ENCODE measurements around the gene CHMP4B.

Gene CHMP4B

DNA sequence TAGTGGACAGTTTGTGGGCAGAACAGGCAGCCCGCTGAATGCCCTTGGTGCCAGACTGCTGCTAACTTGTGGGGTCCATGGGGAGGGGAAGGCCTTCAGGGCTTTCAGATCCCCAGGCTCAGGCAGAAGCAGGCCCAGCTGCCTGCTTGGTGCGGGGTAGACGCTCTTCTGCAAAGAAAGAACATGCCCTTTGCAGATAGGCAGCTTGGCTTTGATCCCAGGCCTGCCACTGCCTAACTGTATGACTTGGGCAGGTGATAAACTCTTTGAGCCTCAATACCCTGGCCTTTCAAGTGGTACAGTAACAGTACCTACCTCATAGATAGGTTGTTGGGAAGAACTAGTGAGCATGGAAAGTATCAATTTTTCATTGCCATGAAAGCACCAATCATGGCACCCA lies 28.4 kb downstream of the CHMP4B start:
- no peak for DNase-seq (ENCODE audit: low read depth in 2 of 2)

DNA sequence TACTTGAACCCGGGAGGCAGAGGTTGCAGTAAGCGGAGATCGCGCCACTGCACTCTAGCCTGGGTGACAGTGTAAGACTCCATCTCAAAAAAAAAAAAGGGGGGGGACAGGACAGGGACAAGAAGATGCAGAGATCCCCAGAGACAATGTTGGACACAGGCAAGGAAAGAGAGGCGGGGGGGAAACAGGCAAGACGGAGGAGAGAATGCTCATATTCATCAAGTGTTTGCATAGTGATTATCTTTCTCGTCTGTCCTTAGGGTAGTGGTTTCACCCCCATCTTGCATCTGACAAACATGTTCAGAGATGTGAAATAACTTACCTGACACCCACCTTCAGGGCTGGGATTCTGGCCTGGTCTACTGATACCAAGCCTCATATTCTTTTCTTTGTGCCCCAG lies 29.0 kb downstream of the CHMP4B start:
- DNase-seq (ENCODE audit: low read depth in 2 of 2) = no peak

DNA sequence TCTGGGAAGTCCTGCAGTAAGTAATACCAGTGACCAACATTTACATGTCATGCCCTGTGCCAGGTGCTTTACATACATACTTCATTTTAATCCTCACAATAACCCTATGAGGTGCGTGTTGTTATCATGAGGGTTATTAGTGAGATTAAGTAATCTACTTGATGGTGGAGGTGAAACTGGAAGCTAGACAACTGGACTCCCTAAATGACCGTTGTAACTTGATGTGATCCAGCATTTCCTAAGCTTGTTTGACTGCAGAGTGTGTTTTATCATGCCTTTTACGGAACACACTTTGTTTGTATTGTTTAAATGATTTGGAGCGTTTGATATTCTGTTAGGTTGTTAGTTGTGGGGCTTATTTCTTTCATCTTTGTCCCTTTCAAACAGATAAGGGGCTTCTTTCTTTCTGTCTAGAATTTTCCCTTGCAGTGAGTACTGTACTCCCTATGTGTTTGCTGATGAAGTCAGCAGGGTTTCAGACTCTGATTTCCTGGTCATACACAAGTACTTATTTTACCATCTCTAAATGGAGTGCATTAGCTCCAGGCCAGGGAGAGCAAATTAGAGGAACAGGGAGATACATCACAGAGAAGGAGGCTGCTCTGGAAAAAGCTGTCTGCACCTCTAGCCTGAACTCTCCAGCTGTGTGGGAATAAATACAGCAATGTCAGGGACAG lies 29.7 kb downstream of the CHMP4B start:
- DNase-seq (ENCODE audit: low read depth in 2 of 2) = no peak

DNA sequence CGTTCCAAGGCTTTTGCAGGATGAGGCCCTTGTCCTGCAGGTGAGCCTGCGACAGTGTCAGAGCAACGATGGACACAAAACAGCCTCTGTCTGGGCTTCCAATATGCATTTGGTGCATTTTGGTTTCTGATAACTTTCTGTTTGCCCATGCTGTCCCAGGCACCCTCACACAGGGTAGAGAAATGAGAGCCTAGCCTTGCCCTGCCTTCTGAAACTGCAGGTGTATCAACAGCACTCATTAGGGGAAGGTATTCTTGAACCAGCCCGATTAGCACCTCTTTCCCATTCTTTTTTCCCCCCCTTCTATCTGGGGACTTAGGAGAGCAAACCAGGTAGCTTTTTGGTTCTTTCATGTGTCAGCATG lies 30.3 kb downstream of the CHMP4B start:
- DNase-seq (ENCODE audit: low read depth in 2 of 2) = no peak

DNA sequence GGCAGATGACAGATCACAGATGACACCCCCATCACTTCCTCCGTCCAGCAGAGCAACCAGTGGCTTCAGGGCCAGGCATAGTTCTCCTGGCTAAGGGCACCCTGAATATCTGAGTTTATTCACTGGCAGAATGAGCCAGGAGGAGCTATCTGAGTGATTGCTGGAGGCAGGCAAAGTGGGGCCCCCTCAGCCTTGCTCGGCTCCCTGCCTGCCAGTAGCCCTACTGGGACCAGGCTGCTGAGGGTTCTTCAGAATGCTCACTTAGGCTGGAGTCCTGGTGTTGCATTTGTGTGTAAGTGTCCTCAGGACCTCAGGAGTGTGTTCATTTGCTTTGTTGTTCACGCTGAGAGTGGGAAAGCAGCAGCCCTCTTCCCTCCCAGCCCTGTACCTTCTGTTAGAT lies 31.2 kb downstream of the CHMP4B start:
- DNase-seq (ENCODE audit: low read depth in 2 of 2) = no peak

DNA sequence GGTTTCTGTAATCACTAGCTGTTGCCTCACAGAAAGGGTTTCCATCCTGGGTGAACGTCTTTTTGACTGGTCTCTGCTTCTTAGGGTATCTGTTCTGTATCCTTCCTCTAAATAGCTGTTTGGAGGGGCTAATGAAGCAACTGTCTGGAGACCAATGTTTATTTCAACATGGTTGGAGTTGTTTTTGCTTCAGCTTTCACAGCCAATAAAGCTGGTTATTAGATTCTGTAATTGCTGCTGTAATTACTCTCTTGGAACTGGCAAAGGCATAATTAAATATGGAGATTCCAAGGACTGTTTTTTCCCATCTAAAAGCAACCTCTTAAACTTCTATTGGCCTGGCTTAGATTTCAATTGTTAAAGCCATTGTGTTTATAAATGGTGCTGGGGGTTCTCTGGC lies 31.9 kb downstream of the CHMP4B start:
- no peak for DNase-seq (ENCODE audit: low read depth in 2 of 2)

DNA sequence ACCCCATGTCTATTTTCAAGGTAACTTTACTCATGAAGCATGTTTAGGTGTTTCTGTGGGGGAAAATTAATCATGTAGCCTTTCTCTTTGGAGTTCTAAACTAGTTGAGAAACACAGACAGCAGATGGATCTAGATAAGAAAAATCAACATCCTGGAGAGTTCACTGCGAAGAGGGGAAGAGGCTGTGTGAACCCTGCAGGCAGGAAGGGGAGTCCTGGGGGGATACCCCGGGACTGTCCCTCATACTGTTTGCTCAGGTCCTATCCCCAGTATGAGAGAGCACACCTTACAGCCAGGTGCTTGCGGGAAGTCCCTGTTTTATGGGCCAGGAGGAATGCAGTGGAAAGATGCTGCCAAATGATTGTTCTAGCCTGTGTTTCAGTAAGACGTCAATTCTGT lies 32.7 kb downstream of the CHMP4B start:
- no peak for DNase-seq (ENCODE audit: low read depth in 2 of 2)

DNA sequence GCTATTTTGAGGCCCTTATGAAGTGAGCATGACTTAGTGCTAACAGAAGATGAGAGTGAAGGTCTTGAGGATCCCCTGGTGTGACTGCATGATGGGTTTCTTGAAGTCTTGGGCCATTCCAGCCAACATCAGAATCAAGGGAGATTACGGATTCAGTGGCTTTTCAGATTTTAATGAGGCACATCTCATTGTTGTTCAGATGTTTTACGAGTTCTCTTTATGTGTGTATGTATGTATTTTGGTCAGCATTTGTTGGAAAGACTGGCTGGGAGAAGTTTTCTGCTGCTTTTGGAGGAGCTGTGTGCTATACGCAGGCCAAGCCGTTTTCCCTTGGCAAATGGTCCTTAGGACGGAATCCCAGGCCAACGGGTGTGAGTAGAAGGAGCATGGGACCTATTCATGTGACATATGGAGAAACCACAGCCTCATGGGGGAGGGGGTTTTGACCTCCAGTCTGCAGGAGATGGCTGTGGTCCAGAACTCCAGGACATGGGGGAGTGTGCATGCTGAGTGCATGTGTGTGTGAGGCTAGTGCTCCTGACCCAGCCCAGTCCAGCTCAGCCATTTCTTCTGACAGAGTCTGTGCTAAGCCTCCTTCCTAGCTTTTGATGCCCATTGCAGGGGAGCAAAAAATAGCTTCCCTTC lies 35.3 kb downstream of the CHMP4B start:
- no peak for DNase-seq (ENCODE audit: low read depth in 2 of 2)

DNA sequence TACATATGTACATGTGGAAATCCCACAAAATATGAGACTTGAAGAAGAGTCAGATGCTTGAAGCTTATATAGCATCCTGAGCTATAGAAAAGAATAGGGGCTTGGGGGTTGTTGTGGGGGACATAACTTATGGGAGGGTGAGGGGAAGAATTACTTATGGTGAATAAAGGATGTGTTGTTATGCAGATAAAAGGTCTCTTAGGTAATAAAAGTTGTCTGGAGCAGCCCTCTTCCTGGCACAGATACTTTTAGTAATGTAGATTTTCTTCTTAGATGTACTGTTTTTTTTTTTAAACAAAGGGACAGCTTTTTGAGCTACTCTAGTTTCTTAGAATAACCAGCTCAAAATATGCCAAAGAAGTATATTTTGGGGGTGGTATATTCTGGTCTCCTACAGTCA lies 35.9 kb downstream of the CHMP4B start:
- DNase-seq (ENCODE audit: low read depth in 2 of 2) = no peak

DNA sequence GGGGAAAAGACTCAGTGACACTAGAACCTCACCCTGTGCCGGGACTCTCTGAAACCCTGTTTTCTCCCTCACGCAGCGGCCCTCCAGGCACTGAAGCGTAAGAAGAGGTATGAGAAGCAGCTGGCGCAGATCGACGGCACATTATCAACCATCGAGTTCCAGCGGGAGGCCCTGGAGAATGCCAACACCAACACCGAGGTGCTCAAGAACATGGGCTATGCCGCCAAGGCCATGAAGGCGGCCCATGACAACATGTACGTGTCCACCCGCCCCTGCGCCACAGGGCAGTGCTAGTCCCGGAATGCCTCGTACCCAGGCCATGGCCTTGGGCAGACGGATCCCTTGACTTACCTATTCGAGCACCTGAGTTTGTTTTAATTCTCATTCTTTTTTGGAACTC lies 37.2 kb downstream of the CHMP4B start:
- no peak for DNase-seq (ENCODE audit: low read depth in 2 of 2)

DNA sequence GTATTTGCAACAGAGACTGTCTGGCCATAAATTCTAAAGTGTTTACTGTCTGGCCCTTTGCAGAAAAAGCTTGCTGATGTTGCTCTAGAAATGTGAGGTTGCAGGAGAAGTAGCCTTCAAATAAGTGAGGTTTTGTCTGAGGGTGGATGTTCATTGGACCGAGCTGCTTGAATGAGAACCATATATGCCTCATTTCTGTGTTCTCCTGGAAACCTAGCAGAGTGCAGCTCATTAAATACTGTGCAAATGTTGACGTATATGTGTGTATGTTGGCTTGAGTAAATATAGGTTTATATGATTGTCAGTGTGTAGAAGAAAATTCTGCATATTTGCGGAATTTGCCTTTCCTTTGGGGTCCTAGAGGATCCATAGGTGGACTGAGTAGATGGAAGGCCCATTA lies 39.0 kb downstream of the CHMP4B start:
- DNase-seq (ENCODE audit: low read depth in 2 of 2) = no peak

DNA sequence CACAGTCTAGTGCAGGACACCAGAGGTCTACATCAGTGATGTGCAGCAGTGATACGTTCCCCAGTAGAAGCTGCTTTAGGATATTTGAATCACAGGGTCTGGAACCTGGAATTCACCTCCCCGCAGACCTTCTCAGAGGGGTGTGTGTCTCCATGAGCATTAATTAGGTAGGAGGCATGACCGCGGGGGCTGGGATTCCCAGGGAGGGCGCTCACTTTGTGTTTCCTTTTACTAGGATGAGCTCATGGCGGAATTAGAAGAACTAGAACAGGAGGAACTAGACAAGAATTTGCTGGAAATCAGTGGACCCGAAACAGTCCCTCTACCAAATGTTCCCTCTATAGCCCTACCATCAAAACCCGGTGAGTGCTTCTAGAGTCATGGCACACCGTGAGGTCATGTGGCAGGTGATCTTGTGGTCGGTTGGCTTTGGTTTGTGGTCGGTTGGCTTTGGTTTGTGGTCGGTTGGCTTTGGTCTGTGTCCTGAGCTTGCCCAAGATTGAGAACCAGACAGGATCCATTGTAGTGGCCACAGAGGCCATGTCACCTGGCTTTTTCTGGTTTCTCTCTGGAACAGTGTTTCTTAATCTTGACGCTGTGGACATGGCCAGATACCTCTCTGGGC lies 40.8 kb downstream of the CHMP4B start:
- no peak for DNase-seq (ENCODE audit: low read depth in 2 of 2)

DNA sequence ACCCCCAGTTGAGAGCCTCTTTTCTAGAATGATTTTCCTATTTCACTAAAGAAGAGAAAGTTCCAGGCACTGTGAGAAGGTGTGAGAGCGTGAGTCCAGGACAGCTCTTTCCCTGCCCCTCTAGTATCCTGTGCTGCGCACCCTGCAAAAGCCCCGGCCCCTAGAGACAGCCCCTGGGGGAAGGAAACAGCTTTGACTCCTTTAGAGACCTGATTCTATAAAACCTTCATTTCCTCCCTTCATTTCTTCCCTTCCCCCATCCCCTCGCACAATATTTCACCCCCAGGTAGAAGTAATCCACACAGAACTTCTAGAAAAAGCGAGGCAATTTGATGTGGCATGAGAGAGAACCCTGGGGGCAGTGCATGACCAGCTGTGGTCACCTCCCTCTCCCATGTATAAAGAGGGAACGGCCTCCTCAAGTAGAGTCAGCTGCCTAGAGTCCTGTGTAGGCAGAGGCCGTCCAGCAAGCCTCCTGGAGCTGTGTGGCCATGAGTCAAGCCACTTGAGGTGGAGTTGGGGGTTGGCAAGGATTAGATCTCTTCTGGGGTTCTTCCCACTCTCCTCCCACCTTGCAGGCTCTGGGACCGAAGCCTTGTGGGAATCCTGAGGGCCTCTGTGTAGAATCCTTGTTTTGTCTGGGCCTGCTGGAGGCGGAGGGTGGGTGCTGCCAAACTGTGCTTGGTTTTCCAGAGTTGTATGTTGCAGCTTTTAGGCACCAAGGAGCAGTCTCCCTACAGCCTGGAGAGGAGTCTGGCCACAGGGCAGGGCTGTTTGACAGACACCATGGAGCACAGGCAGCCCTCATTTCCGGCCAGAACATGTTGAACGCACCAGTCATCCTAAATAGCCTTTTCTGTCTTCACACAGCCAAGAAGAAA lies 41.7 kb downstream of the CHMP4B start:
- DNase-seq (ENCODE audit: low read depth in 2 of 2) = no peak

DNA sequence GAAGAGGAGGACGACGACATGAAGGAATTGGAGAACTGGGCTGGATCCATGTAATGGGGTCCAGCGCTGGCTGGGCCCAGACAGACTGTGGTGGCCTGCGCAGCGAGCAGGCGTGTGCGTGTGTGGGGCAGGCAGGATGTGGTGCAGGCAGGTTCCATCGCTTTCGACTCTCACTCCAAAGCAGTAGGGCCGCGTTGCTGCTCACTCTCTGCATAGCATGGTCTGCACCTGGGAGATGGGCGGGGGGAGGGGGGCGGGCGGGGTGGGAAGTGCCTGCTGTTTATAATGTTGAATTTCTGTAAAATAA lies 42.3 kb downstream of the CHMP4B start:
- no peak for DNase-seq (ENCODE audit: low read depth in 2 of 2)

DNA sequence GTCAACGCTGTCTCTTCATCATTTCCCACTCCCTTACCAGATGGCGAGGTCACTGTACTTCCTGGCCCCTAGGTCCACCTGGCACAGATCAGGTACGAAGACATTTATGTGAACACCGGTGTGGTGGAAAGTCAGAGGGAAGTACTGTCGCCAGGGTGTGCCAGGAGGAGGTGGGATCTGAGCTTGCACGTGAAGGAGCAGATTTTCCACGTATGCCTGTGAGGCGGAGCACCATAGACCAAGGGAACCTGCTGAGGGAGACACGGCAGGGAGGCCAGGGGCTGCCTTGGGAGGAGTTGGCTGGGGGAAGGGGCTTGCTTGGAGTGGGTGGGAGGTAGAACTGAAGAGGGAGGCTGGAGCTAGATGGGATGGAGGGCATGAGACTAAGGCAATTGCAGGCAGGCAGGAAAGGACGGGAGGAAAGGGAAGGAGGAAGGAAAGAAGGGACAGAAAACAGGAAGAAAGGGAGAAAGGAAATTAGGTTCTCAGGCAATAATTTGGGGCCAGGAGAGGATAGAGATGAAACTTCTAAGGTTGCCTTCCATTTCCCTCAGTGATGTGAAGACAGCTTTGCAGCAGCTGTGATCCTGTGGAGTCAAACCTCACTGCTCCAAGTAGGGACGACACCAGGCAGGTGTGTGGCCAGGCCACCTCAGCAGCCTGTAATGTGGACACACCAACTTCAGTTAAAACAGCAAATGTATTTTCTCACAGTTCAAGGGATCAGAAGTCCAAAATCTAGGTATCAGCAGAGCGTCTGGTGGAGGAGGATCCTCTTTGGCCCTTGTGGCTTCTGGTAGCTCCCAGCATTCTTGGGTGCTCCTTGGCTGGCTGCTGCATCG lies 46.8 kb downstream of the CHMP4B start:
- DNase-seq (ENCODE audit: low read depth in 2 of 2) = no peak

DNA sequence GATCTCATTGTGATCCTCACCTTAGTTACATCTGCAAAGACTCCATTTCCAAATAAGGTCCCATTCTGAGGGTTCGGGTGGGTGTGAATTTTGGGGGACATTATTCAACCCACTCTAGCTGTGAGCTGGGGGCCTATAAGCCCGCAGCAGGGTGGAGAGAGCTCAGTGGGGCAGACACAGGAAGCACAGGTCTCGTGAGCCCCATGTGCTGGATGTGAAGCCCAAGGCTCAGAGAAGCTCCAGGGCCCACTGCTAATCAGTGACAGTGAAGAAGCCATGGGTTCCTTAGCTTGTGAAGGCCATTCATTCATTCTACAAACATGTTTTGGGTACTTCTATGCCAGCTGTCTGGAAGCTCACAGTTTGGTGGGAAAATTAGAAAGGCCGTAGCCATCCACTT lies 47.5 kb downstream of the CHMP4B start:
- no peak for DNase-seq (ENCODE audit: low read depth in 2 of 2)

DNA sequence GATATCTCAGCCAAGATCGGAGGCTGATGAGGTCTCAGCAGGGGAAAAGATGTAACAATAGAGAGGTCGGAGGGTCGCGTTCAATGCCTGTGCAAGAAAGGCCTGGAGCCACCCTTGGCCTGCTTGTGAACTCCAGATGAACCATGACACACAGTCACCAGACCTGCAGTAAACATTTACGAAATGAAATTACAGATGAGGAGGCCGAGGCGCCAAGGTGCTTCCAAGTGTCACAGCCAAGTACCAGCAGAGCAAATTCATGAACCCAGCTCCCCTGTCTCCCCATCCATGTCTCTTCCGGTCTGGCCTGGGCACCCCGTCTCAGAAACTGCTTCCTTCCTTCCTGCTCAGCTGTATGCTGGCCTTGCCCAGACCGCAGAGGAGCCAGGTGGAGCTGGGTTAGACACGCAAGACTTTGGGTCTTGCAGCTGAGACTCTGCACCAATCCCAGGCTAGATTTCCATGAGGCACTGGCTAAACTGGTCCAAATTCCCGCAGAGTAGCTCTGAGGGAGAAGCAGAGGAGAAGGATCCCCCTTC lies 48.1 kb downstream of the CHMP4B start:
- peak in 1 of 2 donors; percentile 16 for DNase-seq (ENCODE audit: low read depth in 2 of 2)

DNA sequence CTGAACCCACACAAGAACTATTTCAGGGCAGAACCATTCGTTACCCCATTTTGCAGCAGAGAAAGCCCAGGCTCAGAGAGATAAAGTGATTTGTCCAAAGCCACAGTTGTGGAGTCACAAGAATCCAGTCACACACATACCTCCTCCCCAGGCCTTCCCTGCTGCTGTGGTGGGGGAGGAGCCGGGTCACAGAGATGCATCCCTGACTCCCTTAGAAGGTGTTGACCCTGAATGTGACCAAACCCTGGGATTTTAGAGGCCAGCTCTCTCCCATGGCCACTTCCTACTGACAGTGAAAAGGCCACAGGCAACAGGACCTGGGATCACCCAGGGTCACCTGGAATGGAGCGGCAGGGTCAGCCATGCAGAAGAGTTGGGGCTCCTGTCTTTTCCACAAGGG lies 48.6 kb downstream of the CHMP4B start:
- no peak for DNase-seq (ENCODE audit: low read depth in 2 of 2)

DNA sequence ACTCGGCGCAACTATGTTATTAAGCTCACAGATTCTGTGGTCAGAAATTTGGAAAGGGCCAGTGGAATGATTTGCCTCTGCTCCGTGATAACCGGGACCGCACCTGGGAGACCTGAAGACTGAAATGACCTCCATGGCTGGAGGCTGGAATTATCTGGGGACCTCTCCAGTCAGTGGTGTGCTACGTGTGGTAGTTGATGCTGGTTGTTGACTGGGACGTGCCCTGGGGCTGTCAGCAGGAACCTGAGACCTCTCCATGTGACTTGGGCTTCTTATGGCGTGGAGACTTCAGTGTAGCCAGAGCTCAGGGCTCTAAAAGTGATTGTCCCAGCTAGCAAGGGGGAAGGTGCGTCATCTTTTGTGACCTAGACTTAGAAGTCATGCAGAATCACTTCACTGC lies 50.3 kb downstream of the CHMP4B start:
- DNase-seq (ENCODE audit: low read depth in 2 of 2) = no peak

DNA sequence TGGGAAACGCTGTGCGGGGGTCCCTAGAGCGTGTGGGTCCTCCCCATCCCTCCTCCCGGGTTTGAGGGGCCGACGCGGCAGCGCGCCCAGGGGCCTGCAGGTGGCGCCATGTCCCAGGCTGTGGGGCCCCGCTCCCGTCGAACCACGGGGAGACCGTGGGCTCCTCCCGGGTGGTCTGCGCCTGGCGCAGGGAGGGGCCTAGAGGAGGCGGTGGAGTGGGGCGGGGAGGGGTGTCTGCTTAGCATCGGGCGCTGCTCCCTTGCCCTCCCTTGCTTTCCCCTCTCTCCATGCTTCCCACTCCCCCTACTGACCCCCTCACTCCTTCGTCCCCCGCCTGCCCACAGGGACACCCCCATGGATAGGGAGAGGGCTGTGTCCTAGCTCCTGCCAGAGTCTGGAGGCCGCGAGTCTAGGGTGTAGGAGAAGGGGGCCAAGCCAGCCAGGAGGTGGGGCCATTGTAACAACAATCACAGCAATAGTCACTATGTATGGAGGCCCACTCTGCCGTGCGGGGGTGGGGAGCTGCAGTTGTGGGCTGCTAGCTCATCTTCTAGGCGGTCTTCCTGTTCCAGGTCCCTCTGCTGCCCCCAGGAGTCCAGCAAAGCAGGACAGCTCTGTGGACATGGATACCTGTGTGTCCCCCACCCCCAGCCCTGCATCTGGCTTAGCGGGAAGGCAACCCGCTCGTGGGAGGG lies 51.7 kb downstream of the CHMP4B start:
- peak in 1 of 2 donors; percentile 30 for DNase-seq (ENCODE audit: low read depth in 2 of 2)

Measured in stimulated activated CD4-positive, alpha-beta T cell treated with anti-CD3 and anti-CD28 coated beads, Interleukin-15, amount 100 ng/mL, for 48 hours (primary cell).